AG04449 (cell line): ENCODE measurements around the gene FAHD1.
A peak's percentile ranks its signal among the peaks of the same experiment; 100 is the strongest.

Experiments
- CTCF ChIA-PET: fragments of 350-600 bp; formaldehyde crosslinking; extraction: SDS; loops from one replicate; lab custom pipeline; 2021; ENCODE audit warnings: antibody characterized with exemption; lab: Yijun Ruan, JAX
- POLR2A ChIA-PET: fragments of 400-600, 350-600 bp; formaldehyde crosslinking; extraction: SDS; loops from one replicate; lab custom pipeline; 2020; ENCODE audit warnings: antibody characterized with exemption, inconsistent platforms; lab: Yijun Ruan, JAX
- DNase-seq: peaks from one replicate; pipeline ENCODE4 v3.0.0-alpha.2; 2010; ENCODE audit warnings: low read depth, low spot score
- H3K4me3 ChIP-seq: 2 replicates; pipeline ENCODE4 v1.5.1; 2011; ENCODE audit warnings: low read depth, mild to moderate bottlenecking, control low read depth, low read length
- TF ChIP-seq, protein P1 (sequence below): IDR thresholded peaks from one replicate; pipeline ENCODE4 v1.5.1; 2011; ENCODE audit warnings: mild to moderate bottlenecking, moderate library complexity, low read length, control low read depth, inconsistent platforms; ENCODE audit not compliant: insufficient read depth; ENCODE audit errors: missing control alignments

The FAHD1 gene

DNA sequence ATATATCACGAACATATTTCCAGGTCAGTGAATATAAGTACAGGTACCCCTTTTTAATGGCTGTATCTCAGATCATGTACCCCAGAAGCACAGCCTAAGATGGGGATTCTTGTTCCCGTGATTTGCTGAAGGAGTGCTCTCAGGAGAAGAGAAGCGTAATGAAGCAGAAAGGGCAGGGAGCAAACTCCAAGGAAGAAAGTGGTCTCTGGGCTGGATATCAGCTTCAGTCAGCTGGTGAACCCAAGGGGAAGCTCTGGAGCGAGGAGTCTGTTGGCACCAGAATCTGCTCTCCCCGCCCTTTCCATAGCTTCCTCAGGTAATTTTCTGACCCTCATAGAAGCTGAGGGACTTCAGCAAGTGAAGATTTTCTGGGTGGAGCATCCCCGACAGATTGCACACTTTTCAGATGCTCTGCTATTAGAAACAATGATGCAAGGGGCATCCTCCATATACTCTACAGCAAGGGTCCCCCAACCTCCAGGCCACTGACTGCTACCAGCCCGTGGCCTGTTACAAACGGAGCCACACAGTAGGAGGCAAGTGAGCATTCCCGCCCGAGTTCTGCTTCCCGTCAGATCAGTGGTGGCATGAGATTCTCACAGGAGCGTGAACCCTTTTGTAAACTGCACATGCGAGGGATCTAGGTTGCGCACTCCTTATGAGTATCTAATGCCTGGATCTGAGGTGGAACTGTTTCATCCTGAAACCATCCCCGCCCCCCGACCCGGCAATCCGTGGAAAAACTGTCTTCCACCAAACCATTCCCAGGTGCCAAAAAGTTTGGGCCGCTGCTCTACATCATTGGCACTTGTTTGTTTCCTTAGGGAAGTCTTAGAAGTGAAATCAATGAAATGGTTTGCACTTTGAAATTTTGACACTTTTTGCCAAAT is 4.4 kb downstream of the FAHD1 start:
- no peak overlapping the region for H3K4me3 ChIP-seq
- no peak for DNase-seq
- TF ChIP-seq, protein P1, sequence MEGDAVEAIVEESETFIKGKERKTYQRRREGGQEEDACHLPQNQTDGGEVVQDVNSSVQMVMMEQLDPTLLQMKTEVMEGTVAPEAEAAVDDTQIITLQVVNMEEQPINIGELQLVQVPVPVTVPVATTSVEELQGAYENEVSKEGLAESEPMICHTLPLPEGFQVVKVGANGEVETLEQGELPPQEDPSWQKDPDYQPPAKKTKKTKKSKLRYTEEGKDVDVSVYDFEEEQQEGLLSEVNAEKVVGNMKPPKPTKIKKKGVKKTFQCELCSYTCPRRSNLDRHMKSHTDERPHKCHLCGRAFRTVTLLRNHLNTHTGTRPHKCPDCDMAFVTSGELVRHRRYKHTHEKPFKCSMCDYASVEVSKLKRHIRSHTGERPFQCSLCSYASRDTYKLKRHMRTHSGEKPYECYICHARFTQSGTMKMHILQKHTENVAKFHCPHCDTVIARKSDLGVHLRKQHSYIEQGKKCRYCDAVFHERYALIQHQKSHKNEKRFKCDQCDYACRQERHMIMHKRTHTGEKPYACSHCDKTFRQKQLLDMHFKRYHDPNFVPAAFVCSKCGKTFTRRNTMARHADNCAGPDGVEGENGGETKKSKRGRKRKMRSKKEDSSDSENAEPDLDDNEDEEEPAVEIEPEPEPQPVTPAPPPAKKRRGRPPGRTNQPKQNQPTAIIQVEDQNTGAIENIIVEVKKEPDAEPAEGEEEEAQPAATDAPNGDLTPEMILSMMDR: no peak
- ChIA-PET CTCF (no interaction called here), POLR2A (interaction anchor here (1.3 kb wide), 1 partner anchor 13 kb away, joined by 3 read pairs; no protein-coding TSS in a partner anchor)

DNA sequence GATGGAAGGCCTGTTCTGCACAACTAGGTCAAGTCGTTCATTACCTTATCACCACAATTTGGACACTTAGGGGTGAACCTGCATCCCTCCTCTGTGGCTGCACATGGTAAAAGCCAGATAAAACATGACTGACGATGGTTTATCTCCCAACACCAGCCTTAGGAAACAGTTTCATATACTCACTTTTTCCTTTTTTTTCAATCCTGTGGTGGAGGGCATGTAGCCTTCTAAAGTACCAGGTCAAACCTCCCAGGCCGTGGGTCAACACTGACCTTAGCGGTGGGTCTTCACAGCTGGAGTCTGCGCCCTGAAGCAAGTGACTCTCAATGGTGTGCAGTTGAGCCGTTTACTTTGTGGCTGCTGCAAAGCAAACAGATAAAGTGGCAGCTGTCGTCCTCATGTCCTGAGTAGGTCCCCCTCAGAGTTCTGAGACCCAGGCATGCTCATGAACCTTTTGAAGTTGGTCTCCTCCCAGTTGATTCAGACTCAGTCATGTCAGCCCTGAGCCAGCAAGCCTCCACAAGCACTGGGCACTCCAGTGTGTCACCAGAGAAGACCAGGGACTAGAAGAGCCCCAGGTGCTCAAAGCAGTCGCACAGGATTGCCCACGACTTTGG is 5.9 kb downstream of the FAHD1 start:
- ChIA-PET POLR2A (no interaction called here), CTCF (no interaction called here)
- H3K4me3 ChIP-seq: no peak overlapping the region

DNA sequence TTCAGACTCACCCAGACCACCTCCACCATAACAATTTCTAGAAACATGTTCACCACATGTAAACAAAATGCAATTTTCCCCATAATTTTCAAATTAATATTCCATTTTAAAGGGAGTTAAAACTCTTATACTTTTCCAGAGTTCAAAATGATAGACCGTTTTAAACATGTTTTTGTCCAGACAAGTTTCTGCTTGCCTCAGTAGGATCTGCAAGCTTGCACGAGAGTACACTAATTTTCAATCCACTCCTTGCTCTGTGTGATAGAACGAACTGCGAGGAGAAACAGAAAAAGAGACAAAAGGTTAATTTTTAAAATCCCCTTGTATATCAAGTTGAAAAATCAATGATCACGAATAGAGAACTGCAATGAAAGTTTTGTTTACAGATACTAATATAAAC is 7.1 kb downstream of the FAHD1 start:
- H3K4me3 ChIP-seq: no peak overlapping the region
- POLR2A ChIA-PET: no interaction called here
- TF ChIP-seq, protein P1: no peak
- CTCF ChIA-PET: interaction anchor here (0.8 kb wide), 1 partner anchor 96 kb away, joined by 4 read pairs; no protein-coding TSS in a partner anchor
- DNase-seq: no peak

More for the DNA sequence above, 5.9 kb downstream of the FAHD1 start:
- DNase-seq: no peak
- TF ChIP-seq, protein P1: no peak

DNA sequence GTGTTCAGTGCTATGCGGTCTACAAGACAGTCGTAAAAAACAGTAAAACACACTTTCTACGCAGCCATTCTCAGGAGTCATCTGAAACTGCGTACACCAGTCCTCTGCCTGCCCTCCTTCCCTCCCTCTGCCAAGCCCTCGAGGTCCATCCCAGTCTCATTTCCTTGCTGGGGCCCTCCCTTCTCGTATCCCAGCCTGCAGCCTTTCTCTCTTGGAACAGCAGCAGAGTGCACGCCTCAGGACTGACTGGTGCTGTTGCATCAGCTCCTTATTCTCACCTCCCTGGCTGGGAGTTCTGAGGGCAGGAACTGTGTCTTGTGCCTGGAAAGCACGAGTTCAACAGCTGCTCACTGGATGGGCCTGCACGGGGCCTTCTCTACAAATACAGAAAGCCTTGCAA is 12.5 kb downstream of the FAHD1 start:
- peak; percentile 50 for DNase-seq
- TF ChIP-seq, protein P1: no peak
- ChIA-PET CTCF (interaction anchor here (0.8 to 2.9 kb wide), 3 partner anchors 10 to 89 kb away, joined by 3 to 10 read pairs (median 3); no protein-coding TSS in a partner anchor), POLR2A (no interaction called here)
- H3K4me3 ChIP-seq: no peak overlapping the region

DNA sequence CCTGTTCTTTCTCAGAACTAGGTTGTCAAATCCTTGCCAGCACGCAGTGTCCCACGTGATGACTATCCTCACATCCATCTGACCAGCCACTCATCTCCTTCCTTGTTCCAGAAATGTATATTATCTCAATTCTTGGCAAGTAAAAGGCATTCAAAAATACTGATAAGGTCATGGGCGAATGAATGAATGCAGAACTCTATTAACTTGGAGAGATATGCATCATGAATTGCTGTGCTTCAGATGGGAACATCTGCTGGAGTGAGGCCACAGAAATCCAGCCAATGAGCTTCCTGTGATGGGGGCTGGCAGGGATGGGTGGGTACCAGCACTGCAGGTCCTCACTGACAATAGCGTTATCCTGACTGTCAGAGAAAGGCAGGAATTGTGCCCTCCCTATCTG is 19.0 kb downstream of the FAHD1 start:
- no peak for DNase-seq
- ChIA-PET CTCF (interaction anchor here (2.5 to 3.1 kb wide), 2 partner anchors 18 to 83 kb away, joined by 11 to 14 read pairs; no protein-coding TSS in a partner anchor), POLR2A (interaction anchor here (1.2 kb wide), 1 partner anchor 19 kb away, joined by 3 read pairs; the partner anchor contains the start of gene FAHD1)
- TF ChIP-seq, protein P1: no peak
- H3K4me3 ChIP-seq: no peak overlapping the region
